ENCODE measurements around the gene REXO4. TPM values are rescaled to one million over a fixed set of nuclear protein-coding genes. Genes with fewer than 3 reads are reported as not detected.

REXO4 gene
- total RNA-seq, 1 experiment from 2014 or later, result 38.6 TPM

- no peak for TF ChIP-seq ZBTB43 (CRISPR knock-in tag; IDR thresholded peaks at IDR 0.05)
- TF ChIP-seq ATF2 (CRISPR knock-in tag; IDR thresholded peaks at IDR 0.05; ENCODE audit: borderline replicate concordance, low read depth), result 0 out of 2 replicates have a peak, but pooled peaks have one; percentile 14
- TF ChIP-seq TEAD1 (CRISPR knock-in tag; IDR thresholded peaks at IDR 0.05), result no peak
- no peak for TF ChIP-seq TEAD4 (CRISPR knock-in tag; IDR thresholded peaks at IDR 0.05)
- TF ChIP-seq ETV6 (CRISPR knock-in tag; IDR thresholded peaks at IDR 0.05), result no peak; the same call in 1 of the 2 replicates
- TF ChIP-seq RELA (CRISPR knock-in tag; IDR thresholded peaks at IDR 0.05; ENCODE audit: borderline replicate concordance), result peak; percentile 86; the same call in 1 of the 2 replicates
- no peak for TF ChIP-seq ZNF281 (CRISPR knock-in tag; IDR thresholded peaks at IDR 0.05)
- TF ChIP-seq MAX (CRISPR knock-in tag; IDR thresholded peaks at IDR 0.05), result peak; percentile 93; the same call in 1 of the 2 replicates
- no peak for TF ChIP-seq ZSCAN18 (CRISPR knock-in tag; IDR thresholded peaks at IDR 0.05)
- no peak for TF ChIP-seq ZNF532 (CRISPR knock-in tag; IDR thresholded peaks at IDR 0.05; ENCODE audit: borderline replicate concordance)
- peak; percentile 15; the same call in 1 of the 2 replicates for TF ChIP-seq ZNF121 (CRISPR knock-in tag; IDR thresholded peaks at IDR 0.05)
- TF ChIP-seq MXD4 (CRISPR knock-in tag; IDR thresholded peaks at IDR 0.05; ENCODE audit: borderline replicate concordance), result no peak
- no peak for TF ChIP-seq FOXJ3 (CRISPR knock-in tag; IDR thresholded peaks at IDR 0.05; ENCODE audit: borderline replicate concordance)
- TF ChIP-seq ZNF263 (CRISPR knock-in tag; IDR thresholded peaks at IDR 0.05; ENCODE audit: low read depth), result no peak
- no peak for TF ChIP-seq CDX4 (CRISPR knock-in tag; IDR thresholded peaks at IDR 0.05; ENCODE audit: borderline replicate concordance)
- TF ChIP-seq CBFB (CRISPR knock-in tag; IDR thresholded peaks at IDR 0.05; ENCODE audit: low read depth), result no peak
- no peak for TF ChIP-seq JAZF1 (CRISPR knock-in tag; IDR thresholded peaks at IDR 0.05)
- TF ChIP-seq E2F4 (CRISPR knock-in tag; IDR thresholded peaks at IDR 0.05; ENCODE audit: borderline replicate concordance, low read depth), result no peak
- peak; percentile 63; the same call in 1 of the 2 replicates for TF ChIP-seq ZNF317 (CRISPR knock-in tag; IDR thresholded peaks at IDR 0.05; ENCODE audit: borderline replicate concordance, low read depth)
- no peak for TF ChIP-seq ZMAT4 (CRISPR knock-in tag; IDR thresholded peaks at IDR 0.05)
- TF ChIP-seq GRHL2 (CRISPR knock-in tag; IDR thresholded peaks at IDR 0.05; ENCODE audit: insufficient replicate concordance, severe bottlenecking), result no peak
- TF ChIP-seq MYBL2 (CRISPR knock-in tag; IDR thresholded peaks at IDR 0.05), result peak; percentile 76; the same call in 1 of the 2 replicates
- TF ChIP-seq ELF4 (CRISPR knock-in tag; IDR thresholded peaks at IDR 0.05; ENCODE audit: low read depth), result 0 out of 2 replicates have a peak, but pooled peaks have one; percentile 49
- TF ChIP-seq FOXP1 (CRISPR knock-in tag; IDR thresholded peaks at IDR 0.05; ENCODE audit: borderline replicate concordance), result peak; percentile 94
Observed at GRCh38 chr9:133429641-133430161, 11.9 kb upstream of the REXO4 start (continued).
